Activated CD8-positive, alpha-beta memory T cell treated with anti-CD3 and anti-CD28 coated beads, Interleukin-2, amount 10 ng/mL, durations not matched to agents 7 days and 5 days (primary cell): ENCODE measurements around the gene MAML2. TPM values are rescaled to one million over a fixed set of nuclear protein-coding genes. Genes with fewer than 3 reads are reported as not detected.

ENCODE experiments used
- ATAC-seq: fragments of 150-1000 bp; cut with Tn5 transposase; one replicate; pipeline ENCODE4 v1.10.0; 2021; ENCODE audit warnings: moderate library complexity
- CTCF ChIA-PET: fragments of 350-600 bp; sonication (Branson Sonifier 250); formaldehyde crosslinking; loops from one replicate; lab custom pipeline; 2021; ENCODE audit warnings: antibody characterized with exemption; lab: Charles Lee
- DNase-seq: peaks from one replicate; pipeline ENCODE4 v3.0.0-alpha.2; 2020
- H3K27ac Mint-ChIP-seq: one replicate; pipeline ENCODE4 v1.8.0; 2021; ENCODE audit warnings: mild to moderate bottlenecking, mixed read lengths
- H3K27me3 Mint-ChIP-seq: one replicate; pipeline ENCODE4 v1.8.0; 2021; ENCODE audit warnings: mixed read lengths
- H3K36me3 Mint-ChIP-seq: one replicate; pipeline ENCODE4 v1.8.0; 2021; ENCODE audit warnings: mild to moderate bottlenecking, mixed read lengths
- H3K4me1 Mint-ChIP-seq: one replicate; pipeline ENCODE4 v1.8.0; 2021; ENCODE audit warnings: mixed read lengths
- H3K4me3 Mint-ChIP-seq: one replicate; pipeline ENCODE4 v1.8.0; 2021; ENCODE audit warnings: mild to moderate bottlenecking, moderate library complexity, mixed read lengths
- H3K9me3 Mint-ChIP-seq: one replicate; pipeline ENCODE4 v1.8.0; 2022; ENCODE audit warnings: low read depth, mixed read lengths
- total RNA-seq, 2 experiments: library from RNA; stranded (reverse); gene quantifications; one replicate each; pipeline ENCODE4 v1.2.3, GENCODE V29; 2021

MAML2 gene
- total RNA-seq, 2 experiments from 2014 or later = 12.7 to 14.5 TPM

DNA sequence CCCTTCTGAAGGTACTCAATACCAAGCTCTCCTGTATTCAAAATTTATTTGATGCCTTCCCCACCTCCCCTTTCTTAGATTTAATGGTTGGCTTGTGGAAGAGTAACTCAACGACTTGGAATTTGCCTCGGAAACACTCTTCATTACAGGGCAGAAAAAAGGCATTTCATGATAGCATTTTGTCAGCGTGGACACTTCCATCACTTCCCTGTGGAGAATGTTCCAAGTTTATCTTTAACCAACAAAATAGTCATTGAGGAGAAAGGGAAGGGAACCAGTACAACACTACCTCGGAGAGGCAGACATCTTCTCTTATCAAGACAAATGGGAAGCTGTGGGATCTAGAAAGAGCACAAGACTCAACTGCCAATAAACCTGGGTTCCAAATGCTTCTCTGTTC, 241.8 kb downstream of the MAML2 start:
- CTCF ChIA-PET = interaction anchor here (1.1 to 1.8 kb wide), 2 partner anchors 10 to 241 kb away, joined by 3 to 8 read pairs; no protein-coding TSS in a partner anchor
- Mint-ChIP-seq H3K27ac (no peak overlapping the region), H3K4me1 (peaks cover 2% of the 10 kb centered on the region), H3K36me3 (peaks cover 11% of the 10 kb centered on the region), H3K9me3 (no peaks in the 10 kb centered on the region), H3K27me3 (no peaks in the 10 kb centered on the region), H3K4me3 (no peak overlapping the region)
- no peak for ATAC-seq
- DNase-seq = no peak

DNA sequence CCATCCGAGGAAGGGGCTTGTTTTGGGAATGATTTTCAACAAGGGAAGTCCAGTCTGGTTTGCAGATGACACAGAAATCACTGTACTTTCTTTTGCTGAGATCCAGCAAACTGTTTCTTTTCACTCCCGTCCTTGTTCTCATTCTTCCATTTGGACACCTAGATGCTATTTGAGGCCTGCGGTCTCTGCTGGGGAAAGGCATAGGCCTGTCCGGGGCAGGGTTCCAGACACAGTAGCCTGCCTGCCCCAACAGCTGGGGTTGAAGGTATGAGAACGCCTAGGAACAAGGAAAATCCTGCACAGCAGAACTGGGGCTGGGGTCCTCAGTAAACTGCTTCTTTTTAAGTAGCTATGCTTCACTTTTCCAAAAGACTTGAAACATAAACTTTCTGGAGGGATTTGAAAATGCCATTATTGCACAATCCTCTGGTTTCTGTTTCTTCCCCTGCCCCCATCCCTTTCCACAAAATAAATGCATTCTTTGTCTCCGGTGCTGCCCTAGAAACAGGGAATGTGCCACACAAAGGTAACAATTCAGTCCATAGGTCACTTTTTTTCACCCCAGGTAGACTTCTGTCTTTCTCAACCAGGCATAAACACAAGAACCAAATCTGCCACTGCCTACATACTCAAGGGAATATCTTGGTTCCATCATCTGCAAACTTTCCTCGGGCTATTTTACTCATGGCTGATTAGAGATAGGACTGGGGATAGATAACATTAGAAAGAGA, 244.3 kb downstream of the MAML2 start:
- H3K27me3 Mint-ChIP-seq = no peaks in the 10 kb centered on the region
- H3K36me3 Mint-ChIP-seq = peaks cover 11% of the 10 kb centered on the region
- H3K4me1 Mint-ChIP-seq = peaks cover 5% of the 10 kb centered on the region
- no peak for DNase-seq
- no peak overlapping the region for H3K27ac Mint-ChIP-seq
- CTCF ChIA-PET = interaction anchor here (1.1 to 1.5 kb wide), 2 partner anchors 45 to 244 kb away, joined by 3 read pairs; no protein-coding TSS in a partner anchor
- H3K9me3 Mint-ChIP-seq = no peaks in the 10 kb centered on the region
- no peak overlapping the region for H3K4me3 Mint-ChIP-seq
- ATAC-seq = no peak

DNA sequence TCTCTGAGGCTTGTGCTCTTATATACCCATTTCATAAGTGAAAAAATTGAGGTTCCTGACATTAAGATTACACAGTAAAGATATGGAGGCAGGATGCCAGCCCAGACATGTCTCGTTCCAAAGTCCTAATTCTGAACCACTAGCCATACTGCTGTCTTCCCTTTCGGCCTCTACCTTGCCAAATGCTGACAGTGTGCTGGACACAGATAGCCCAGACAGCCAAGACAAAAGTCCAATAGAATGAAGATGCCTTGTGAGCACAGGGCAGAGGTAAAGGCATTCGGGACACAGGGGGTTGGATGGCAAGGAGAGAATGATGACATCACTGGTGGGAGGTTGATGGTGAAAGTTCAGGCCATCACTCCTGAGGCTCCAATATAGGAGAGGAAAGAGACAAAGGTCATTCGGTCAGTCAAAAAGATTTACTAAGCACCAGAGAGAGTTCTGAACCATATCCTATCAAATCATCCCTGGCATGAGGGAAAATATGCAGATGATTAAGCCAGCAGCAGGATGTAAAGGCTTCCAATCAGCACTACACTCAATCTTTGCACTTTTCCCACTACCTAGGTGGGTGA, 245.1 kb downstream of the MAML2 start:
- Mint-ChIP-seq H3K4me1 (peaks cover 13% of the 10 kb centered on the region), H3K9me3 (no peaks in the 10 kb centered on the region), H3K4me3 (no peak overlapping the region), H3K27me3 (no peaks in the 10 kb centered on the region), H3K27ac (no peak overlapping the region), H3K36me3 (peaks cover 12% of the 10 kb centered on the region)
- CTCF ChIA-PET = interaction anchor here (1.5 kb wide), 1 partner anchor 44 kb away, joined by 3 read pairs; no protein-coding TSS in a partner anchor
- no peak for DNase-seq
- no peak for ATAC-seq

DNA sequence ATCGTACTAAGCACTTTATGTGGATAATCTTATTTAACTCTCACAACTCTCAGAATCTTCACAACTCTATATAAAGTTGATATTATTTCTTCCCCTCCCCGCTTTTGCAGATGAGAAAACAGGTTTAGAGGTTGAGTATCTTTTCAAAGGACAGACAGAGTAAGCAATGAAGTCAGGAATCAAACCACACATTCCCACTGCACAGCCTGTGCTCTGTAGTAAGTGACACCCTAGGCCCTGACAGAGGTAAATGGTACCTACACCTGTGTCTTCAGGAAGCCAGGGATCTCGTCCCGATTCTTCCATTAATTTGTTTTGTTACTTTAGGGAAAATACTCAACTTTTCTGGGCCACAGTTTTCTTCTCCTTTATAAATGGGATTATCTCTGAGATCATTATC, 246.6 kb downstream of the MAML2 start:
- no peak for DNase-seq
- ATAC-seq = no peak
- H3K27ac Mint-ChIP-seq = no peak overlapping the region
- peaks cover 29% of the 10 kb centered on the region for H3K4me1 Mint-ChIP-seq
- H3K27me3 Mint-ChIP-seq = no peaks in the 10 kb centered on the region
- CTCF ChIA-PET = no interaction called here
- H3K36me3 Mint-ChIP-seq = peaks cover 14% of the 10 kb centered on the region
- no peak overlapping the region for H3K4me3 Mint-ChIP-seq
- H3K9me3 Mint-ChIP-seq = no peaks in the 10 kb centered on the region

DNA sequence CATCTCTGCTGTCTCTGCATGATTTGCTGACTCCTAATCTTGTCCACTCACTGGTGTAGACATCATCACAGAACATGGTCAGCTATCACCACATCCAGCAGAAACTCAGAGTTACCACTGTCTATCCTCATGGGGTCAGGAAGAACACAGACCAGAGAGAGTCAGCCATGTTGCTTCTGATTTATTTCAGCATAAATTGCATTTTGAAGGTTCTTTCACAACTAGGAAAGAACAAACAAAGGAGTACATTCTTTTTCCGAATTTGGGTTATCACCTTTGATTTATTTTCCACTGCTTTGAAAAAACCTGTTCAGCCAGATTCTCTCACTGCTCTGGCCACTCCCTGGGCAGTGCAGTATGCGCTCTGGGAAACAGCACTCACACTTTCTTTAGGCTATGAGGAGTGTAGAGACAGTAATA, 247.1 kb downstream of the MAML2 start:
- Mint-ChIP-seq H3K4me1 (peaks cover 32% of the 10 kb centered on the region), H3K36me3 (peaks cover 13% of the 10 kb centered on the region), H3K4me3 (no peak overlapping the region), H3K27ac (no peak overlapping the region), H3K9me3 (no peaks in the 10 kb centered on the region), H3K27me3 (no peaks in the 10 kb centered on the region)
- ATAC-seq = no peak
- no peak for DNase-seq
- CTCF ChIA-PET = no interaction called here

DNA sequence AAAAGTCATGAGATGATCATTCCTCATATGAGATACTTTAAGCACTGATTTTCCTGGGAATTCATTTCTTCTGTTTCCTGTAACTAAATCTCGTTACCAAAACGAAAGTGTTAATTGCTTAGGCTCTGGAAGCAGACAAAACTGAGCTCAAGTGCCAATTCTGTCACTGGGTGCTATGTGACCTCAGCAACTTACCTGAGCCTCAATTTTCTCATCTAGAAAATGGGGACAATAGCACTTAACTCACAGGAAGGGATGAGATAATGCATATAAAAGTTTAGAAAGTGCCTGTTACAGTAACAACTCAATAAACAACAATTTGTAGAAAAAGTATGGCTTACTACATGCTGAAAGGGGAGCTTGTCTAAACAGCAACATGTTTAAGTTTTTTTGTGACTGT, 248.8 kb downstream of the MAML2 start:
- Mint-ChIP-seq H3K27me3 (no peaks in the 10 kb centered on the region), H3K4me1 (peaks cover 32% of the 10 kb centered on the region), H3K9me3 (no peaks in the 10 kb centered on the region), H3K4me3 (no peak overlapping the region), H3K36me3 (peaks cover 15% of the 10 kb centered on the region), H3K27ac (no peak overlapping the region)
- DNase-seq (no peak), ATAC-seq (no peak)
- CTCF ChIA-PET = no interaction called here

DNA sequence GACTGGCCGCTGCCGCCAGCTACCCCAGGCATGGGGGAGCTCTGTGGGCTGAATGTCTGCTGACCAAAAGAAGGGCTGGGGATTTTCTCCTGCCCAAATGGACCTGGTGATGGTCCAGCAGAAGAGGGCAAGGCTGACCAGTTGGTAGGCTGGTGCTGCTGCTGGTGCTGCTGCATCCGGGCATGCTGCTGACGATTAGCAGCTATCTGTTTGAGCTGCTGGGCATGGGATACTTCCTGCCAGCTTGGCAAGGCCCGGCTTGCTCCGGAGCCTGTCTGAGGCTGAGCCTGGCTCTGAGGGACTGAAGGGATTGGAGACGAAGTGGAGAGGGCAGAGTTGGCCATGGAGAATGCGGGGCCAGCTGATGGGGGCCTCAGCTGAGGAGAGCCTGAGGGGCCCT, 250.5 kb downstream of the MAML2 start:
- no peaks in the 10 kb centered on the region for H3K27me3 Mint-ChIP-seq
- peak overlapping the region; percentile 81 for H3K27ac Mint-ChIP-seq
- H3K9me3 Mint-ChIP-seq = no peaks in the 10 kb centered on the region
- CTCF ChIA-PET = interaction anchor here (0.9 to 6.4 kb wide), 11 partner anchors 9 to 301 kb away, joined by 3 to 79 read pairs (median 5); partner anchors contain the start of genes CCDC82, JRKL and MAML2
- DNase-seq (no peak), ATAC-seq (no peak)
- peaks cover 34% of the 10 kb centered on the region for H3K4me1 Mint-ChIP-seq
- peak overlapping the region; percentile 16 for H3K4me3 Mint-ChIP-seq
- peaks cover 23% of the 10 kb centered on the region for H3K36me3 Mint-ChIP-seq

DNA sequence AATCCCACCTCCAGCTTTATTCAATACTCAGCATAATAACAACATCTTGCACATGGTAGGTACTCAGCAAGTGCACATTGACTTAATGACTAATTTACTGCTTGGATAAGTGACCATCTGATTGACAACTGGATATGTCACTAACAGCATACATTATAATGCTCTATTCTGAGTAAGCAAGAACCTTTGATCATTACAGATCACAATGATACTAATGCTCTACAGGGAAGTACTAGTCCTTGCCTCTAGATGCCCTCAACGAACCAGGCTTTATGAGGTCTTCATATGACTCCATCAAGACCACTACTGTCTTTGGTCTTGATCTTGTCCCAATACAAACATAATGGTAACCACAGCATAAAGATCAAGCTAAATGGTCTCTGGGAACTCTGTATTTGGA, 251.5 kb downstream of the MAML2 start:
- no peak overlapping the region for H3K4me3 Mint-ChIP-seq
- H3K36me3 Mint-ChIP-seq = peaks cover 31% of the 10 kb centered on the region
- H3K27me3 Mint-ChIP-seq = no peaks in the 10 kb centered on the region
- H3K9me3 Mint-ChIP-seq = no peaks in the 10 kb centered on the region
- H3K4me1 Mint-ChIP-seq = peaks cover 35% of the 10 kb centered on the region
- DNase-seq (peak; percentile 53), ATAC-seq (peak; percentile 89)
- CTCF ChIA-PET = interaction anchor here (0.6 to 6.4 kb wide), 12 partner anchors 10 to 298 kb away, joined by 3 to 79 read pairs (median 5); partner anchors contain the start of genes CCDC82, JRKL and MAML2
- H3K27ac Mint-ChIP-seq = no peak overlapping the region

DNA sequence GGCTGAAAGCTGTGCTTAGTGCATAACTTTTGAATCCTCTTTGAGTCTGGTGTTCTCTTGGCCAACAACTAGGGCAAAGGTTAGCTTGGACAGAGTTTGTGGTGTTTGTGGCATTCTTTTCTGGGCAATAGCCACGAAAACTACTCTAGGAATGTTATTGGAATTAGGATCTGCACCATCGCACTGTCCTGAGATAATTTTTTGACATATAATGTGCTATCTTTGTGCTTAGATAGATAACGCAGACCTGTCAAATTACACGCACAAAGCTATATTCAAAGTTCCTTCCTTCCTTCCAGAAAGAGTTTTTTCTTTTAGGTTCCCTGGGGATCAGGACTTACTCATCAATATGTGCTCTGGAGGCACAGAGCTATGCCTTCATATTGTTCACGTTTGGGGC, 252.3 kb downstream of the MAML2 start:
- ATAC-seq (no peak), DNase-seq (no peak)
- Mint-ChIP-seq H3K4me3 (no peak overlapping the region), H3K27me3 (no peaks in the 10 kb centered on the region), H3K9me3 (no peaks in the 10 kb centered on the region), H3K4me1 (peaks cover 34% of the 10 kb centered on the region), H3K27ac (no peak overlapping the region), H3K36me3 (peaks cover 32% of the 10 kb centered on the region)
- CTCF ChIA-PET = interaction anchor here (0.9 to 6.4 kb wide), 6 partner anchors 11 to 265 kb away, joined by 3 to 79 read pairs (median 6); partner anchors contain the start of gene MAML2

DNA sequence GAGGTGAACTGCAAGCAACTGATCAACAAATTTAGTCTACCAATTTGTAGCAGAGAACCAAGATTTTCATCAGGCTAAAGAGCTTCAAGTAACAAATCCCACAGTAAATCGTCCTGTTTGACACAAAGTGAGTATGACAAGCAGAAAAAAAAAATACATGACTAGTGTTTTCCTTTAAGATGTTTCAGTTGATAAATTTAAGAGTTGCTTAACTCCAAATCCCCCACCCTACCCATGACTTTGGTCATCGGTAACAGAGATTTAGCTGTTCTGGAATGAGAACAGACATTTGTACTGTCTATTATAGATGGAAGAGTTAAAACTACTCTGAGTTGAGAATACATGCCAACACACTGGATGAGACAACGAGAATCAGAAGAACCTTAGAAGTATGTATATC, 254.1 kb downstream of the MAML2 start:
- no peaks in the 10 kb centered on the region for H3K27me3 Mint-ChIP-seq
- DNase-seq (no peak), ATAC-seq (no peak)
- H3K4me1 Mint-ChIP-seq = peaks cover 31% of the 10 kb centered on the region
- H3K9me3 Mint-ChIP-seq = no peaks in the 10 kb centered on the region
- H3K36me3 Mint-ChIP-seq = peaks cover 40% of the 10 kb centered on the region
- no peak overlapping the region for H3K4me3 Mint-ChIP-seq
- H3K27ac Mint-ChIP-seq = no peak overlapping the region
- CTCF ChIA-PET = interaction anchor here (0.8 to 6.4 kb wide), 2 partner anchors 22 to 252 kb away, joined by 3 to 79 read pairs; partner anchors contain the start of gene MAML2

DNA sequence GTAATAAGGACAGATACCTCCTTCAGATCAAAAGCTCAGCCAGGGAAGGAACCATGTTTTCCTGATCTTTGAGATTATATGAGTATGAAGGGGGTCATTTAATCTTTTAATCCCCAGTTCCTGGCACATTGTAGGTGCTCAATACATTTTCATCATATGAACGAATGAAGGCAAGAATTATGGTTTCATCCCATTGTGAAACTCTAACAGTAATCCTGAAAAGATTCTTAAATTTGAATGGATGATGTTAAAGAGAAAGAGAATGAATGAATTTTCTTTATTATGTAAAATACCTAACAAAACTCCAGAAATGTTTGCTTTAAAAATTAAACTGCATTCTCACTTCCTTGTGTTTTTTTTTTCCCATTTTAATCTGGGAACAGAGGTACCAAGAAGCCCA, 256.9 kb downstream of the MAML2 start:
- peaks cover 30% of the 10 kb centered on the region for H3K36me3 Mint-ChIP-seq
- no peaks in the 10 kb centered on the region for H3K27me3 Mint-ChIP-seq
- peaks cover 4% of the 10 kb centered on the region for H3K4me1 Mint-ChIP-seq
- no peak for ATAC-seq
- no peaks in the 10 kb centered on the region for H3K9me3 Mint-ChIP-seq
- no peak for DNase-seq
- H3K4me3 Mint-ChIP-seq = no peak overlapping the region
- H3K27ac Mint-ChIP-seq = no peak overlapping the region
- CTCF ChIA-PET = no interaction called here

DNA sequence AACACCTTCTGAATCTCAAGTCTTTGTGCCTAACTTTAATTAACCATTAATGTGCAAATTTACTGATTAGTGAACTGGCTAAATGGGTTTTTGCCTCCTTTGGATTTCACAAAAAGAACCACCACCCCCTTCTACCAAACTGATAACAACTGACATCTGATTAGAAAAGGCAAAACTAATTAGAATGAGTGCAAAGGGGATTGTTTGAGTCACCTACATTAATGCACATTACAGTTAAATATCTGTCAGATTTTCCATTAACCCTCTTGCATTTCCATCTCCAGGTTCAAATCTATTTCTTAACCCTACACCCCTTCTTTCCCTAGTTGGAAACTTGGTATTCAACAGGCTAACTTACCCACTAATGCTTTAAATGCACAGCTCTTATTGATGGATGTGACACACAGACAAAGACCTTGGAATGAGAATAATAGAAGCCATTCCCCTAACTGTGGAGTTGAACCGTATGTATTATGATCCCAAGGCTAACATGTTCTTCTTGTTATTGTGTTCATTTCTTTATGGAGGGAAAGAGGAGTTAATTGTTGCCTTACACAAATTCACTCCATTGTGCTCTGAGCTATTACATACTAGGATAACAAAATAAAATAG, 257.6 kb downstream of the MAML2 start:
- H3K4me3 Mint-ChIP-seq = no peak overlapping the region
- DNase-seq (no peak), ATAC-seq (no peak)
- no peaks in the 10 kb centered on the region for H3K9me3 Mint-ChIP-seq
- no peak overlapping the region for H3K27ac Mint-ChIP-seq
- peaks cover 4% of the 10 kb centered on the region for H3K4me1 Mint-ChIP-seq
- CTCF ChIA-PET = interaction anchor here (0.8 kb wide), 1 partner anchor 38 kb away, joined by 6 read pairs; no protein-coding TSS in a partner anchor
- H3K36me3 Mint-ChIP-seq = peaks cover 26% of the 10 kb centered on the region
- no peaks in the 10 kb centered on the region for H3K27me3 Mint-ChIP-seq

DNA sequence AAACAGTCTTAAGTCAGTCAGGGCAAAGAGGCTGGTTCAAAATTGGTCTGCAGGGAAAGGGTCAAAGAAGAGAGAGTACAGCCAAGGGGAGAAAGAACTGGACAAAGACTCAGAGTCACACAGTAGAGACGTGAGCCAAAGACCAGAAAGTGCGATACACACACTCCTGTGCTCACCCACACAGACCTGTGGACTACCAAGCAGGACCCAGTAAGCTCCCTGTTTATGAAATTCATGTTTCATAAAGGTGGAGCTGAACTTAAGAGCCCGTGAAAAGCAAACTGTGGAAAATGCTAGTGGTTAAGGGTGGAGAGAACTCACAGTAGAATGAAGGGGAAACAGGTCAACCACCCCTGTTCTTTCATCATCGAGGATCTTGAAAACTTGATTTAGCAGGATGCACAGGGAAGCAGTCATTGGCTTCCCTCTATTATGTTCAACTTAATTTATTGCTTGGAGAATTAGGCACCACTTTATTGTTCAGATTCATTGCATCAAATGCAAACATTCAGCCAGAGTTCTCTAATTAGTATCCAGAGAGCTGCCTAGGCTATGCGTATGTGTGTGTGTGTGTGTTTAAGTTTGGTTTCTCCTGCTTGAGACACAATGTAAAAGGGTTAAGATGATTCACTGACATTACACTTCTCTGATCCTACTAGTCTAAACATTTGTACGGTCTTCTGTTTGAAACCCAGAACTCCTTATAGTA, 258.2 kb downstream of the MAML2 start:
- Mint-ChIP-seq H3K36me3 (peaks cover 26% of the 10 kb centered on the region), H3K27me3 (no peaks in the 10 kb centered on the region), H3K4me3 (no peak overlapping the region), H3K4me1 (peaks cover 4% of the 10 kb centered on the region), H3K9me3 (no peaks in the 10 kb centered on the region), H3K27ac (no peak overlapping the region)
- ATAC-seq (no peak), DNase-seq (no peak)
- CTCF ChIA-PET = interaction anchor here (0.8 kb wide), 1 partner anchor 39 kb away, joined by 6 read pairs; no protein-coding TSS in a partner anchor
